ENCODE results near the gene KRT71.

The KRT71 gene

DNA sequence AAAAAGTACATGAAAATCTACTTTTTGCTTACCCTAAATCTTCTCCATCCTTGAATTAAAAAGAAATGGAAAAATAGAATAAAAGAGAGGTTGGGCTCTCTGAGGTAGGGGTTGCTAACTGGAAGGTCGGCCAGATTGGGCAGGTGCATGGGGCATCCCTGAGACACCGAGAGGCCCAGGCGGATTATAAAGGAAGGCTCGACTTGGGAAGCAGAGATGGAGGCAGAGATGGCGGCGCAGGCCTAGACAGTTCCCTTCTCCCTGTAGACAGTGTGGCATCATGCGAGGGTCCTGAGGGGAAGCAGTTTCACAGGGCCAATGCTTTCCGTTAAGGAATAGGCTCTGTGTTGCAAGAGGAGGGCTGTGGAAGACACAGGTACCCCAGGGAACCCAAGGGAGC, 24.4 kb upstream of the KRT71 start:
- Histone ChIP-seq H3K79me2 (ENCODE audit: insufficient read depth, low read depth) (no peaks in the 10 kb centered on the region), H3K27ac (no peak overlapping the region), H2AFZ (ENCODE audit: low read depth) (no peak overlapping the region), H3K4me3 (IDR thresholded peaks at IDR 0.05; ENCODE audit: insufficient read depth, low read depth, low read length) (no peak overlapping the region), H4K20me1 (ENCODE audit: insufficient read depth) (no peaks in the 10 kb centered on the region), H3K36me3 (ENCODE audit: insufficient read depth) (no peaks in the 10 kb centered on the region), H3K27me3 (ENCODE audit: insufficient read depth, low read depth) (peaks cover 61% of the 10 kb centered on the region; the same call in 1 of the 2 replicates), H3K9ac (no peak overlapping the region), H3K4me2 (no peak overlapping the region), H3K4me1 (ENCODE audit: low read depth, poor library complexity, severe bottlenecking) (no peaks in the 10 kb centered on the region)
- TF ChIP-seq CTCF (conservative IDR thresholded peaks at IDR 0.05; ENCODE audit: low read depth, low read length), result no peak

DNA sequence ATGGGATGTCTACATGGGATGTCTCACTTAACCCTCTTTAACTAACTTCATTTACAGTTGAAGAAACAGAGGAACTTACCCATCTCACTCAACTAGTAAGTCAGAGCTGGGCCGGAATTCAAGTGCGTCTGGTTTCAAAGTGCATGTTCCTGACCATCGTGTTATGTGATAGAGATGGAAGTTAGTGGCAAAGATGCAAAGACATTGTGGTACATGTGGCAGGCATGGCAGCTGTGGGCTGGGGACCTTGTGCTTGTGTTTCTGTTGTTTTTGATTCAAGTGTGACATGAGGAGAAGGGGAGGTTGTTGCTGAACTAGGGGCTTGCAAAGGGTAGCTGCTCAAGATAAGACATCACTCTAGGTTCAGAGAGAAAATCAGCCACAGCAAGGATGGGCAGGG, 23.0 kb upstream of the KRT71 start:
- H3K4me1 ChIP-seq (ENCODE audit: low read depth, poor library complexity, severe bottlenecking), result no peaks in the 10 kb centered on the region
- no peak for TF ChIP-seq CTCF (conservative IDR thresholded peaks at IDR 0.05; ENCODE audit: low read depth, low read length)
- peaks cover 62% of the 10 kb centered on the region for H3K27me3 ChIP-seq (ENCODE audit: insufficient read depth, low read depth)
- no peak overlapping the region for H3K27ac ChIP-seq
- H2AFZ ChIP-seq (ENCODE audit: low read depth), result no peak overlapping the region
- no peaks in the 10 kb centered on the region for H3K79me2 ChIP-seq (ENCODE audit: insufficient read depth, low read depth)
- H3K4me3 ChIP-seq (IDR thresholded peaks at IDR 0.05; ENCODE audit: insufficient read depth, low read depth, low read length), result no peak overlapping the region
- no peaks in the 10 kb centered on the region for H4K20me1 ChIP-seq (ENCODE audit: insufficient read depth)
- H3K36me3 ChIP-seq (ENCODE audit: insufficient read depth), result no peaks in the 10 kb centered on the region
- H3K4me2 ChIP-seq, result no peak overlapping the region
- no peak overlapping the region for H3K9ac ChIP-seq

DNA sequence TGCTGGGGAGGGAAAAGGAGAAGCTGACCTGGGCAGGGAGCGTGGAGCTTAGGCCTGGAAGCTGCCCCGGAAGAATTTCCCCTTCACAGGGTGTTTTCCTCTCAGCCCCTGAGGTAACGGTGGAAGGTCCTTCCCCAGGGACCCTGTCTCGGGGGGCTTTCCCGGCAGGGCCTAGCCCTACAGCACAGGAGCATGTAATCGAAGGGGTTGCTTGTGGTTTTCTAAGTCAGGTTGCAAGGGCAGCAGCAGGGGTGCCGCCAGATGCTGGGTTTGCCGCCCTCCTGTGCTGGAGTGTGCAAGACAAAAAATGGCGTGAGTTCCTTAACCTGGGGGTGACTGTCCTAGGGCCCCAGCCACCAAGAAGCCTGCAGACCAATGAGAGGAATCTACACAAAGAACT, 22.3 kb upstream of the KRT71 start:
- Histone ChIP-seq H3K27ac (no peak overlapping the region), H3K4me2 (no peak overlapping the region), H3K9ac (no peak overlapping the region), H3K36me3 (ENCODE audit: insufficient read depth) (no peaks in the 10 kb centered on the region), H4K20me1 (ENCODE audit: insufficient read depth) (no peaks in the 10 kb centered on the region), H3K79me2 (ENCODE audit: insufficient read depth, low read depth) (no peaks in the 10 kb centered on the region), H2AFZ (ENCODE audit: low read depth) (no peak overlapping the region), H3K4me3 (IDR thresholded peaks at IDR 0.05; ENCODE audit: insufficient read depth, low read depth, low read length) (no peak overlapping the region), H3K4me1 (ENCODE audit: low read depth, poor library complexity, severe bottlenecking) (no peaks in the 10 kb centered on the region), H3K27me3 (ENCODE audit: insufficient read depth, low read depth) (peaks cover 68% of the 10 kb centered on the region)
- no peak for TF ChIP-seq CTCF (conservative IDR thresholded peaks at IDR 0.05; ENCODE audit: low read depth, low read length)

DNA sequence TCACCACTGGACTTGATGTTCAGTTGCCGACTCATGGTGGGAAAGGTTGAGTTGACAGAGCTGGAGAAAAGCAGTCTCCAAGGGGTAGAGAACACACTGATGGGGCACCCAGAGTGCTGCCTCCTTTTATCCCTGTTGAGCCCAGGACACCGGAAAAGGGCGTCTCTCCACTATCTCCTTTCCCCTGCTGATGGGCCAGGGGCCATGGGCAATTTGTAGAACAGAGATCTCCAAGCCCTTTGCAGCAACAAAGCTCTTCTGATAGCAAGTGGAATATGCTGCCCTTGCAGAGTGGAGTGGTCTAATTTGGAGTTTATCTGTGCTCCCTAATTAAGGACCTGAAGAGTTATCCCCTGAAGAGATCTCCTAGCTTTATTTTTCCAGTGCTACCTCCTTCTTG, 20.8 kb upstream of the KRT71 start, which contains the start of gene KRT74:
Gene KRT74 (minus strand): TSS at position 101 of the 400 bp plus-strand sequence. CDS start 66 bp downstream, at position 35.
- Histone ChIP-seq H3K4me1 (ENCODE audit: low read depth, poor library complexity, severe bottlenecking) (no peaks in the 10 kb centered on the region), H2AFZ (ENCODE audit: low read depth) (no peak within 1 kb of the TSS), H3K4me3 (IDR thresholded peaks at IDR 0.05; ENCODE audit: insufficient read depth, low read depth, low read length) (no peak within 1 kb of the TSS), H3K27ac (no peak within 1 kb of the TSS), H3K79me2 (ENCODE audit: insufficient read depth, low read depth) (no peaks in the 10 kb centered on the region), H3K27me3 (ENCODE audit: insufficient read depth, low read depth) (peaks cover 73% of the 10 kb centered on the region), H3K4me2 (no peak within 1 kb of the TSS), H3K9ac (no peak within 1 kb of the TSS), H4K20me1 (ENCODE audit: insufficient read depth) (no peaks in the 10 kb centered on the region), H3K36me3 (ENCODE audit: insufficient read depth) (no peaks in the 10 kb centered on the region)
- no peak for TF ChIP-seq CTCF (conservative IDR thresholded peaks at IDR 0.05; ENCODE audit: low read depth, low read length)
